GM18868 (cell line): ENCODE data around the gene PRDM16.
"Not testable (repeated sequence)": the region's sequence is repeated elsewhere in the genome, so short reads cannot be mapped to it uniquely, and the experiment has no call there.

Experiments used
- ATAC-seq: cut with Tn5 transposase; IDR thresholded peaks from one replicate; pipeline ENCODE4 v1.9.1; 2021; ENCODE audit warnings: mild to moderate bottlenecking, moderate library complexity; ENCODE audit not compliant: unreplicated experiment

PRDM16 gene

DNA sequence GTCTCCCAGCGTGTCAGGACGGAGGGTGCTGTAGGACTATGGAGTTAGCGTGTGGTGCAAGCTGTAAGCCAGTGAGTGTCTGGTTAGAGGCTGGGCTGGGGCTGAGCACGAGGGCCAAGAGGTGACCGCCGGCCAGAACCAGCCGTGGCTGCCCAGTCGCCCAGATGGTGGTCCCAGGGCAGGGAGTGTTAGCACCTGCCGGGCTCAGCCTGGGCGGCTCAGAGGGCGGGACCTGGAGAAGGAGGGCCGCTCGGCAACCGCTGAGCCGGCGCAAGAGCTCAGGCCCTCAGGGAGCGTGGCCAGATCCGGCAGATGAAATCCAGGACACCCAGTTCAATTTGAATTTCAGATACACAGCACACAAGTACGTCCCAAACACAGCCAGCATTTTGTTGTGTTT lies 87.9 kb downstream of the PRDM16 start:
- no peak for ATAC-seq

- no peak for ATAC-seq
Observed at GRCh38 chr1:3158347-3158746, 89.3 kb downstream of the PRDM16 start.

- no peak for ATAC-seq
Observed at GRCh38 chr1:3159121-3159520, 90.1 kb downstream of the PRDM16 start.

DNA sequence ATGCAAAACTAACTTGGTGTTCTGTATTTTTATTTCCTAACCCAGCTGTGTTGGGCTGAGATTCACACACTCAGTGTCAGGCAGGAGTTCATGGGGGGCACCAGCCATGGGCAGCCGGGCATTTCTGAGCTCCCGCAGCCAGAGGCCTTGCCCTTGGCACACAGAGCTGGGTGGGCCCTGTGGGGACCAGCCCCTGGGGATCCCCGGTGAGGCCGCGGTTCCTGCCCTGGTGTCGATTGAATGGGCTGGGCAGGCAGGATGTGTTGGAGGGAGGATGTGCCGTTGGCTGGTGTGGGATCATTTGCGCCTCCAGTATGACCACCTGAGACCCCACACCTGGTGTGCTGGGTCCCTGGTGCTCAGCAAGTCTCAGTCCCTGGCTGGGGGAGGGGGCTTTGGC lies 91.0 kb downstream of the PRDM16 start:
- ATAC-seq: no peak

DNA sequence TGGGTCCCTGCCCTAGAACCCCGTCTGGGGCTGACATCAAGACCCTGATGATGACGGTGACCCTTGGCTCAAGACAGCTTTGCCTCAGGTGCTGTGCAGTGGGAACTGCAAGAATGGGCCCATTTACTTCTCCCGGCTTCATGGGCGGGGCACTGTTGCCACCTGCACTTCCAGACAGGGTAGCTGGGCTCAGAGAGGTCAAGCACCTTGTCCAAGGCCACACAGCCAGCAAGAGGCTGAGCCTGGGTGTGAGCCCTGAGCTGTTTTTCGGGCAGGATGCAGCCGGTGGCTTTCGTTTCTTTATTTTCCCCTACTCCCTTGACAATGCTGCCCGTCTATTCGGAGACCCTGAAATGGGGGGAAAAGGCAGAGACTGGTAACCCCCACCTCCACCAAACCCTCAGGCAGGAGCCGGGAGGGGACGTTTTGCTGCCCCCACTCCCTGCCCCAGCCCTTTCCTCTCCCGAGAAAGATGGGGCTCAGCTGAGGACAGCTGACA lies 91.7 kb downstream of the PRDM16 start:
- ATAC-seq: no peak

- ATAC-seq: no peak
Observed at GRCh38 chr1:3161176-3161840, 92.3 kb downstream of the PRDM16 start.

DNA sequence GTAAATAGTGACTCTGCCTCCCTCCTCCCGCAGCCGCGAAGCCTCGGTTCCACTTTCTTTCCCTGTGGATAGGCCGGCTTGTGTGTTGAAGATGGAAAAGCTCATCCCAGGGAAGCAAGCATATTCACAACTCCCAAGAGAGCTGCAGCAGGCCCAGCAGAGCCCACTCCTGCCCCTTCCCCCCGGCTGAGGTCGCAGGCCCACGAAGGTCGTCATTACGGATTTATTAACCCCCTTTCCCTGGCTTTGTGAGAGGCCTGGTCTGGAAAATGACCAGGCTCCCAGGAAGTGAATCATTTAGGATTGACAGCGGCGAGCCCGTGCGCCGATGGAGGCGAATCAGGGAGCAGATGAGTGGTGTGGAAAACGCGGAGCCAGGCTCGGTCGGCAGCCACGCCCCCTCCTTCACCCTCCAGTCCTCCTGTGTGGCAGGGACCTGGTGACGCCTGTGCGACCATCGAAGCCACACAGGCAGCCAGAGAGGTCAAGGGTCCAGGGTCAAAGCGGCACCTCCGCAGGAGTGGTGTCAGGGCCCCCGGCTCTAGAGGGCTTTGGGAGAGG lies 93.4 kb downstream of the PRDM16 start:
- no peak for ATAC-seq

DNA sequence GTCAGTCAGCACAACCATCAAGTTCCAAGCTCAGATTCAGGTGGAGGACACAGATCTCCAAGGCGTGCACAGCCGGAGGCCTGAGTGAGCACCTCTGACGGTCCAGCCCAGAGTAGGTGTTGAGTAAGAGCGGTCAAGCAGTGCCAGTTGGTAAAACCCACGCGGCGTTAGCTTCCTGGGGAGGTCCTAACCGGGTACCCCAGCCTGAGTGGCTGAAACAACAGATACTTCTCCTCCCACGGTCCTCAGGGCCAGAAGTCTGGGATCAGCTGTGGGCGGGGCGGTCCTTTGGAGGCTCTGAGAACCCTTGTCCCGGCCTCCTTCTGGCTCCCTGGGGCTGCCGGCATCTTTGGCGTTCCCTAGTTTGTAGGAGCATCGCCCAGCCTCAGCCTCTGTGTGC lies 94.4 kb downstream of the PRDM16 start:
- no peak for ATAC-seq

- no peak for ATAC-seq
Observed at GRCh38 chr1:3164671-3165070, 95.7 kb downstream of the PRDM16 start.

- not testable (repeated sequence) for ATAC-seq
Observed at GRCh38 chr1:3165189-3165588, 96.2 kb downstream of the PRDM16 start.

DNA sequence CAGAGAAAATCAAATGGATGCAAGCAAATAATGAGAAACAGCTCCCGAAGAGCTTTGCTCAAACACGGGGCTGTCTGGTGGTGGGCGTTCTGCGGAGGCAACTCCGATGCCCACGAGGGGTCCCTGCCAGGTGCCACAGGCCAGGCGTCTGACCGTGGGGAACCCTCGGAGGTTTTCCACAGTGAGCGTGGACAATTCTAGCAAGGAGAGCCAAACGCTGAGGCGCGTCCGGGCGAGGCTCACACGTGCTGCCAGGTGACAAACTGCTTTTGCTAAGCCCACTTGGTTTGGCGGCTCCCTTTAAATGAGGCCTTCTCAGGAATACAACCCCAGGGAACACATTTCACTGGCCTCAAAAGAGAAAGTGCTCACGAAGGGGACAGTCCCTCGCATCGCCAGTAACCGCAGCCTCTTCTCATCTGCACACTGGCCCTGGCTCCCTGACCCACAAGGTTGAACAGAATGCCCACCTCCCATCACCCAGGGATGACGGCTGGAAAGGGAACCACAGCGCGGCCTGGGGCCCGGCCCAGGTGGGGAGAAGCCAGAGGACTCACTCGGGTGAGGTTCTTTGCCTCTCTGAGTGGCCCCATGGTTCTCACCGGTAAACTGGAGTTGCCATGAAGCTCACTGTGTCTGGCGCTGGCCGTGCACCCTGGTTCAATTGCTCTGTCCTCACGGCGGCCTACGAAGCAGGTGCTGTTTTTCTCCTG lies 97.4 kb downstream of the PRDM16 start:
- no peak for ATAC-seq

DNA sequence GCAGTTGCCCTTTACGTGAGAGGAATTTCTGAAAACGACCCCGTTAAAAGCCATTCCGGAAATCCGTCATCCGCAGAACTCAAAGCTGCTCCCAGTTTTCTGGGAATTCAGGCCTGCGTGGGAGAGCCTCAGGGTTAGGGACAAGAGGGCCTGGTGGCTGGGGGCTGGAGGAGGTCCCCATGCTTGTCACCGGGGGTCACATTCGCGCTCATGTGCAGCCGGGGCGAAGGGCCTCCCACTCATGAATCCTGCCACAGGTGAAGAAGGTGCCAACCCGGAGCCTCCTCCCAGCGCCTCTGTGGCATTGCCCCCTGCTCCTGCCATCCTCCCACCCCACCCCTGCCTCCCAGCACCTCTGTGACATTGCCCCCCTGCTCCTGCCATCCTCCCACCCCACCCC lies 98.3 kb downstream of the PRDM16 start:
- ATAC-seq: no peak

DNA sequence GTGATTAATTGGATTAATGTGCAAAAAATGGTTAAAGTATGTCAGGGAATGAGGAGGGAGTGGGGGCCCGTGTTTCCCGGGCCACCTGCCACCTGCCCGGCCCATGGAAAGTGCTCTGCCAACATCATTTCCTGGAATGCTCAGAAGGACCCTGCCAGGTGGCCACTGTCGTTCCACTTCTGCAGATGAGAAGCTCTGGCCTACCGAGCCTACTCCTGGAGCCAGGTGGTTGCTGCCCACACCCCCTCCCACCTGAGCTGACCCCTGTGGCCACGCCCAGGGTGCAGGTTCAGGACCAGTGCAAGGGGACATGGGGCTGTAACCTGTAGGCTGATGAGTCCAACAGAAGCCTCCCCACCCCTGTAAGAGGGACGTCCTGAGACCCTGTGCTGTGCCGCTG lies 99.7 kb downstream of the PRDM16 start:
- no peak for ATAC-seq

- no peak for ATAC-seq
Observed at GRCh38 chr1:3169665-3170356, 100.8 kb downstream of the PRDM16 start.

GRCh38 chr1:3170561-3171453 lies 101.8 kb downstream of the PRDM16 start:
- no peak for ATAC-seq

DNA sequence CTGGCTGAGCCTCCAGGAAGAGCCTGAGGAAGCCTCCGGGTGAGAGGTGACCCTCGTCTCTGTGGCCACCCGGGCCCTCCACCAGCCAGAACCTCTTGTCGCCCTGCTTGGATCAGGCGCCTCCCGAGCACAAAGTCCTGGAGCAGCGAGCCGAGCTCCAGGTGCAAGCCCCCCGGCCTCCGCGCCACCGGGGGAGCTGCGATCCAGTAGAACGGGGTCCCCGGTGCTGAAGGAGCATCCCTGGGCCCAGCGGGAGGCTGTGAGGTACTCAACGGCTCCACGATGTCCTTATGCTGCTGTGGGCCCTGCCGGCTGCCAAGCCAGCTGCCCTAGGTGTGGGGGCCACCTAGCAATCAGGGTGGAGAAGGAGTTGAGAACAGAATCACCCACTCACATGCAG lies 102.8 kb downstream of the PRDM16 start:
- ATAC-seq: no peak

- no peak for ATAC-seq
Observed at GRCh38 chr1:3172431-3173380, 103.7 kb downstream of the PRDM16 start.

DNA sequence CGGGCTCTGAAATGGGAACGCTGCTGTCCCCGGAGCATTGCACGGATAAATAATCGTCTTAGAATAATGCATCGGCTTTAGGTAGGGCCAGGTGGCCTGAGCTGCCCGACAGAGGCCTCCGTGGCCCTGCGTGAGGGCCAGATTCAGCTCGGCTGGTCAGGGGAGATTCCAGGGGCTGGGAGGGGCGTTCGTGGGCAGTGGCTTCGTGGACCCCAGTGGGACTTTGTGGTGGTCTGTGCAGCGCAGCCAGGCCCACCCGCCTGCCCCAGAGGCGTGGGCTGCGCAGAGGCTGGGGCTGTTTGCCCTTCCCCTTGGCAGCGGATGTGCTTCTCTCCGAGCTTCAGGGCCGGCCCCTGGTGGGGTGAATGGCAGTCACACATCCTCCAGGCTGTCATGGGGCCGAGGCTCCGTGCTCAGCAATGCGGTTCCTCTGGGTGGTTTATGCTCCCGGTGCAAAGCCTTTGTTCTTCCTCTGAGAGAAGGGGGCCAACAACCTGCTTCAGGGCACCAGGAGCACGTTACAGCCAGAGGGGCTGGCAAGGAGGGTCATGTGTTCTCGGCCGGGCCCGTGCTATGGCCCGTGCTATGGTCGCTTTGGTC lies 104.5 kb downstream of the PRDM16 start:
- ATAC-seq: no peak
